GM21515 (cell line): Measurements from ENCODE around the gene CPXM2.

Experiments used
- ATAC-seq: cut with Tn5 transposase; IDR thresholded peaks from one replicate; pipeline ENCODE4 v1.9.1; 2021; ENCODE audit not compliant: unreplicated experiment

The CPXM2 gene

GRCh38 chr10:123906296-123906695 lies 14.7 kb upstream of the CPXM2 start:
- ATAC-seq: no peak

- ATAC-seq: no peak
Observed at GRCh38 chr10:123904834-123905409, 13.3 kb upstream of the CPXM2 start.

- ATAC-seq: no peak
Observed at GRCh38 chr10:123903621-123904020, 12.0 kb upstream of the CPXM2 start.

- no peak for ATAC-seq
Observed at GRCh38 chr10:123901621-123902020, 10.0 kb upstream of the CPXM2 start.

- no peak for ATAC-seq
Observed at GRCh38 chr10:123897146-123897545, 5.5 kb upstream of the CPXM2 start.

- no peak for ATAC-seq
Observed at GRCh38 chr10:123896246-123896927, 4.8 kb upstream of the CPXM2 start.

GRCh38 chr10:123893651-123894050 lies 2.0 kb upstream of the CPXM2 start:
- ATAC-seq: no peak

- no peak for ATAC-seq
Observed at GRCh38 chr10:123890756-123891143, 857 bp downstream of the CPXM2 start.

- no peak for ATAC-seq
Observed at GRCh38 chr10:123890226-123890625, 1.4 kb downstream of the CPXM2 start.

- no peak for ATAC-seq
Observed at GRCh38 chr10:123889821-123890220, 1.8 kb downstream of the CPXM2 start.

GRCh38 chr10:123888751-123889150 lies 2.9 kb downstream of the CPXM2 start:
- ATAC-seq: no peak

GRCh38 chr10:123888256-123888655 lies 3.4 kb downstream of the CPXM2 start:
- ATAC-seq: no peak

- no peak for ATAC-seq
Observed at GRCh38 chr10:123886292-123886691, 5.3 kb downstream of the CPXM2 start.

GRCh38 chr10:123885406-123886170 lies 6.0 kb downstream of the CPXM2 start:
- no peak for ATAC-seq

GRCh38 chr10:123884907-123885381 lies 6.7 kb downstream of the CPXM2 start:
- ATAC-seq: no peak

- no peak for ATAC-seq
Observed at GRCh38 chr10:123884351-123884906, 7.2 kb downstream of the CPXM2 start.

- ATAC-seq: no peak
Observed at GRCh38 chr10:123883673-123884320, 7.8 kb downstream of the CPXM2 start.

- no peak for ATAC-seq
Observed at GRCh38 chr10:123882681-123883445, 8.7 kb downstream of the CPXM2 start.

GRCh38 chr10:123882177-123882576 lies 9.4 kb downstream of the CPXM2 start:
- ATAC-seq: no peak

- no peak for ATAC-seq
Observed at GRCh38 chr10:123879606-123880257, 11.9 kb downstream of the CPXM2 start.
